Measurements from ENCODE around the gene DHFR2. TPM values are rescaled to one million over a fixed set of nuclear protein-coding genes. Genes with fewer than 3 reads are reported as not detected.

Gene DHFR2
- total RNA-seq, 1 experiment from 2014 or later, result 4.2 TPM

Other genes with a start within 250 kb of the DHFR2 start
- 73.7 and 75.9 TPM in 2 replicates for gene PROS1, start 89.0 kb downstream of the DHFR2 start, total RNA-seq (2014; rRNA removed)
- gene ARL13B, start 82.8 kb downstream of the DHFR2 start, total RNA-seq (2014; rRNA removed), result 13.1 and 13.4 TPM in 2 replicates
- gene STX19, start 34.3 kb downstream of the DHFR2 start, total RNA-seq (2014; rRNA removed), result not detected in 2 replicates
- 8.5 and 9.0 TPM in 2 replicates for gene NSUN3, start 145 bp upstream of the DHFR2 start, total RNA-seq (2014; rRNA removed)